ENCODE results near the gene SLFN14.
"Not testable (repeated sequence)": the region's sequence is repeated elsewhere in the genome, so short reads cannot be mapped to it uniquely, and the experiment has no call there.

The SLFN14 gene

DNA sequence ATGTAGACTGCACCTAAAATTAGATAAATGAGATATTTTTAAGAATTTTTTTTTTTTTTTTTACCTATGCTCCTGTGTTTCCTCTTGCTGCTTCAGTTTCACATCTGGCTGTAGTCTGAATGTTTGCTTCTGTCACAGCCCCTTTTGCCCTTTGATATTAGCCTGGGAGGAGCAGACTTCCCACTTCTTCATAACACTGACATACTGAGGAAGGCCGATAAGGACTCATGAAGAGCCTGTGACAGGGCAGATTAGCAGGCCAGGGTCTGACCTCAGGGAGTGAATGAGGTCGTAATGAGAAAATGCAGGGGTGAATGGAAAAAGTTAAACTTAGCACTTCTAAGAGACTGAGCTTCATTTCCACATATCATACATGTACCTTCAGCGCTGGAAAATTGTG lies at the start of gene SLFN14:
TSS of gene SLFN14 (minus strand) at position 117 of the 400 bp plus-strand sequence. CDS start 2,757 bp downstream, outside the sequence.
- no peak for DNase-seq

DNA sequence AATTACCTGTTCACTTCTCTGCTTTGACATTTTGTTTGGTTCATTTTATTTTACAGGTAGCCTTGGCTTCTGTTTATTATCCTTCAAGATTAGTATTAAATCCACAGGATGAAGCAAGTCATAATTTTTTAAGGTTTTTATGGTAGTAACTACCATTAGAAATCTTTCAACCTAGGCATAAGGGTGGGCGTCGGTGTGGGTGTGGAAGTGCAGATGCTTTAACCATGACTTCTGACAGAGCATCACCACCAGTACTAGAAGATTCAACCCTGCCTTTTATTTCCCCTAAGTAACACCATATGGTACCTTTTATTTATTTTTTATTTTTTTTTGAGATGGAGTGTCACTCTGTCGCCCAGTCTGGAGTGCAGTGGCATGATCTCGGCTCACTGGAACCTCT lies 49.2 kb upstream of the SLFN14 start:
- no peak for DNase-seq

DNA sequence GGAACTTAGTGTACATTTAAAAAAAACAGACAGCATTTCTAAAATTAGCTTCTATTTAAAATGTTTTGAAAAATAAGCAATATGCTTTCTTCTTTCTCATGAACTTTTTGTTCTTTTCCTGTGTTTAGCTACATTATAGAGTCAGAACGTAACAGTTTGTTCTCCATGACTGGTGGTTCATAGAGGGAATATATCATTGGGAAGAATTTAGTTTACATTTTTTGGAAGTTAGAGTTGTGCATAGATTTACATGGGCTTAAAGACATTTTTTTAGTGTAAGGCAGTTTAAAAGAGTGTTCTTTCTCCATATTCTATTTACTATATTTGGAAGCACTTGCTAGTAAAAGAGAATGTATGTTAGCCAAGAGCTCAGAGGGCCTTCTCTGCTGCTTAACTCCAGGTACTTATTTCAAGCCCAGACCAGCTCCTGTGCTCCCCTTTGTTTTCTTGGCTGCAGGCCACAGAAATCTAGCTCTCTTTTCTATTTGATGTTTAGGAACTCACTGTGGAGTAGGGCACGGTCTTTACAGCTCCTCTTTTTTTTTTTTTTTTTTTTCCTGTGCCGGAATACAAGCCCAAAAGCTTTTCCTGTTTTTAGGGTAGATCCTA lies 46.7 kb upstream of the SLFN14 start:
- no peak for DNase-seq

DNA sequence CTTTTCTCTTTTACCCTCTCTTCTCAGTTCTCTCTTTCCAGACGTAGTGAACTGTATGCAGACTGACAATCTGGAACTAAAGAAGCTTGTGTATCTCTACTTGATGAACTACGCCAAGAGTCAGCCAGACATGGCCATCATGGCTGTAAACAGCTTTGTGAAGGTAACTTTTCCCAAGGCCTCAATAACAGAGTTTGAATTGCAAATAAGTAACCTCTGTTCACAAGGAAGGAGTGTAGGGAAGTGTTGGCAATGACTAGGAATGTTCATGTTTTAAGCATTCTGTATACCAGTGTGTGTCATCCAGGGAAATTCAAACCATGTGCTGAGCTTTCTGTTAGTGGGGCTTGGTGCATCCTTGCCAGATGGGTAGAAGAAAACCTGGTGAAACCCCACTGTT lies 45.1 kb upstream of the SLFN14 start:
- DNase-seq = no peak

DNA sequence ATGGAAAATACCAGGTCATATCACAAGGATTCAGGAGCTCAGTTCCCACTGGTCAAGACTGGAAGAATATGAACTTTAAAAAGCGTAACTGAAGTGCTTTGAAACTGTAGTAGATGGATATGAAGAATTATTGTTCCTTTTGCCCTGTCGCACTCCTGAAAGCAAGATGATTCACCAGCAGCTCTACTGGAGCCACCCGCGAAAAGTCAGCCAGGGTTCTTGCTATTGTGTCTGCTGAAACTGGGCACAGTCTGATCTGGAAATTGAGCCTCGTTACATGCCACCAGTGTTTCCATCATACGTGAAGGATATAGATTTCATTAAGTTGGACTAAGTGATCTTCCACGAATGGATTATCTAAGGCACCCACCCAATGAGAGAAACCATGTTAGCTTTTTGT lies 43.1 kb upstream of the SLFN14 start:
- DNase-seq = no peak

DNA sequence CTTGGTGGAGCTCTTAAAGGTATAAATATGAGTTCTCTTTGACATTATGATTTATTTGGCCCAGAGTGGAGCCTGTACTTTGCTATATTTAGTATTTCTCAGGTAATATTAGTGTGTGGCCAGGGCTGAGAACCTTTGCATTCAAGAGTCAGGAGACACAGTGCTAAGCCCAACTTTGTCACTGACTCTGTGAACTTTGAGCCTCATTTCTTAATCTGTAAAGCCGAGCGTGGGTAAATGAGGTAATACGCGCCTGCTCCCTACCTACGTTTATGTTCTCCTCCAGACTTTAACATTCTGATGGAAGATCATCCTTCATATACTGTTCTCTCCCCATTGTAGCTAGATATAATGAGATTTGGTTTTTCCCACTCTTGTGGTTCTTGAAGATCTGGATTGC lies 37.0 kb upstream of the SLFN14 start:
- DNase-seq = no peak

DNA sequence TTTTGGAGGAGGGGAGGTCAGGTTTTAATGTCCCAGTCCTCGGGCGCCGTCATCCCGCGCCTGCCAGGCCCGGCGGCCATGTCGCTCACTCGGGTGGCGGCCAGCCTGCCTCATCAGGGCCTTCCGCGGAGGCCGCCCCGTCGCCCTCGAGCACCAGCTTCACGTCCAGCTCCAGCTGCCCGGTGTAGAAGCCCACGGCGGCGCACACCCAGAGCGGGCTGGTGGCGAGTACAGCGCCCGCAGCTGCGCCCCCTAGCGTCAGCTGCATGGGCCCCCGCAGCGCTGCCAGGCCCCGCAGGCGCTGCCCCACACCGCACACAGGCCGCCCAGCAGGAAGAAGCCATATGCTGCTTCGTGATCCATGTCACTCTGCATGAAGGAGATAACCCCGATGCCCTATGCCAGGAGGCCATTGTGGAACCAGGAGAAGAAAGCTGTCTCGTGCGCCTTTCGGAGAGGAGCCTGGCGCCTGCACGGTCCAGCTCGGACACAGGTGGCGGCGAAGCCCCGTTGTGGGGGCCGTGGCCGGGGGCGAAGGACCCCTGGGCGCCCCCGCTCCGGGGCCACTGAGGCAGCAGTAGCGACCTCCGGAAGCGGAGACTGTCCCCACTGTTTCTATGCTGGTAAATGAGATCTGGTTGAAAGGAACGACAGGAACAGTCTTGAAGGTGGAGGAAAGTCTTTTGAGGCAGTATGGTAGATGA lies 36.1 kb upstream of the SLFN14 start:
- no peak for DNase-seq

DNA sequence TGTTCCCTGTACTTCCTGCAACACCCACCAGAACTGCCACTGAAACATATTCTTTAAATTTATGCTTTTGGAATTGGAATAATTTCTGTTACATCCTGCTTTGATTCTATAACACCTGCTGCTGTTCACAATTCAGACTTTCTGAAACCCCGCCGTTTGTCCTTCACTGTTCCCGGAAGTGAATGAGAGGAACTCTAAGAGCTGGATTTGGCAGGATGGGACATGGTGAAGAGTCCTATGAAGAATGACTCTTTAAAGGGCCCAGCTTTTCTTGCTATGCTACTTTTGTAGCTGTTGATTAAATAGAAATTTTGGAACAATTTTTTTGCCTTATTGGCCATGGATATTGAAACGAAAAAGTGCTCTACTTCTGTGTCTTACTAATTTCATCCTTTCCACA lies 35.5 kb upstream of the SLFN14 start:
- no peak for DNase-seq

DNA sequence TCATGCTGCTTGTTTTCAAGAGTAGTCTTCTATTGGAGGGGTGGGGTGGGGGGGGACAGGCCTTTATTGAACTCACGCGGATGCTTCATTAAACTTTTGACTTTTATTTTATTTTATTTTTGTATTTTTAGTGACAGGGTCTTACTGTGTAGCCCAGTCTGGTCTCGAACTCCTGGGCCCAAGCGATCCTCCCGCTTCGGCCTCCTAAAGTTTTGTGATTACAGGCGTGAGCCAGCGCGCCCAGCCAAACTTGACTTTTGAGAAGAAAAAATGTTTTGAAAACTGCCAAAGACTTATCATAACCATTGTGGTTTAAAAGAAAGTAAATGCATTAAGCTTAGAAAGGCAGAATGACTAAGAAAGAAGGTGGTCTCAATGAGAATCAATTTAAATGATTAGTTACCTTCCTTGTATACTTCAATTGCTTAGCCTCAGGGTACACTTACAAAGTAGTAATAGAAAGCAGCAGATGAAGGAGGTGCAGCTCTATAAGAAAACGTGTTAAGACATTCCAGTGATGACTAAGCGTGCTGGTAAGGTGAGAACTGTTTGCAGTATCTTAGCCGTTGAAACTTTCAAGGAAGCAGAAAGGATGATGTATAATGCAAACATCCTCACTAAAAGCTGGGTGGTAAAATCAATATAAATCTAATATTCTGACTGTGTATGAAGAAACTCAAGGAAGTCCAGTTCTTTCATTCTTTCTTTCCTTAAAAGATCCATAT lies 27.7 kb upstream of the SLFN14 start:
- DNase-seq = no peak

DNA sequence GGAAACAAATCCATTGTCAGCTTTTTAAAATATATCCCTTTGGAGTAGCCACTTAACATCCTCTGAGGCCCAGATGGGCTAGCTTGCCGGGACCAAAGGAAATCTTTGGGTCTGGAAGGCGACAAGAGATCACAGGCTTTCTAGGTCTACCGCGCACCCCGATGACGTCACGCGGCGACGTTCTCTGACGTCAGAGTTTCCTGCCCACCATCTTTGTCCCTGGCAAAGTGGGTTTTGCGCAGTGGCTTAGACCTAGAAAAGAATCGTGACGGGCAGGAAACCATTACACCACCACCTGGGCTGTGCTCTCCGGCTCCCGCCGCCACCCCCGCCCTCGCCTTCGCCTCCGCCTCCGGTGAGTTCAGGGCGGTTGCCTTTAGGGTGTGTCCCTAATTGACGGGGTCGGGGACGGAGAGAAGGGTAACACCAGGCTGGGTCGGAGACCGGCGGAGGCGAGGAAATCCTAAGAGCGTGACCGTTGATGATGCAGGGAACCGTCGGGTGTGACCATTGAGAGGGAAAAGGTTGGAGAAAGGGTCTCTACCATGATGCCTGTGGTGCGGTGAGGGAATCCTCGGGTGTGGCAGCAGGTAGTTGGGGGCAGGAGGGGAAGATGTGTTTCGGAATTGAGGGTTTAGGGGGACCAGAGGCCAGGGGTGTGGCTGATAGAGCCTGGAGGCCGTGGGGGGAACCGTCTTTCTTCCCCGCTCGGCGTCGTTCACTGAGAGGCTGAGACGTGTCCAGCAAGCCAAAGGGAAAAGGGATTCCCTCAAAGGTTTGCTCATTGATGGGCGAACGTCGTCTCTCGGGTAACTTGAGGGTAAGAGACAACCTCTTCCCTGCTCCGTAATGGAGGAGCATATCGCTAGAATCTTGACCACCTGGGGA lies 26.7 kb upstream of the SLFN14 start, which contains the start of gene AP2B1:
TSS of gene AP2B1 (plus strand) at position 249 of the 888 bp plus-strand sequence. CDS start 6,709 bp downstream, outside the sequence.
- DNase-seq = peak; percentile 98

DNA sequence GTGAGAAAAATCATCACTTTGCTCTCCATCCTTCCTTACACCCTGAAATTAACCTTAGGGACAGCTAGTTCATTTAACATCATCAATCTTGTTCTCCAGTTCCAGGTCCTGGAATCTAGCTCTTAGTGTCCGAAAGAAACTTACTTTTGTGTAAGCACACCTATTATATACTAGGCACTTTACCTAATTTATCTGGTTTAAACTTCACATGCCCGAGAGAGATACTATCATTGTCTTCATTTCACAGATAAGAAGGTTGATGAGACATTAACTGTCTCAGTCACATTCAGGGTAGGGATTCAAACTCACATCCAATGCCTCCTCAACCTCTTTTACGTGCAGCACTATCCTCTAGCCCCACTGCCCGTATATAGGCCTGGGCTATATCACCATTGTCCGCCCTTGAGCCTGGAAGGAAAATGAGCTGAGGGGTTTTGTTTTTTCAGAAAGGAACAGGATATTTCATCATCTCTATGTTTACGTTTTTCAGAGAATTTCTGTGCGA lies 26.0 kb upstream of the SLFN14 start:
- no peak for DNase-seq

DNA sequence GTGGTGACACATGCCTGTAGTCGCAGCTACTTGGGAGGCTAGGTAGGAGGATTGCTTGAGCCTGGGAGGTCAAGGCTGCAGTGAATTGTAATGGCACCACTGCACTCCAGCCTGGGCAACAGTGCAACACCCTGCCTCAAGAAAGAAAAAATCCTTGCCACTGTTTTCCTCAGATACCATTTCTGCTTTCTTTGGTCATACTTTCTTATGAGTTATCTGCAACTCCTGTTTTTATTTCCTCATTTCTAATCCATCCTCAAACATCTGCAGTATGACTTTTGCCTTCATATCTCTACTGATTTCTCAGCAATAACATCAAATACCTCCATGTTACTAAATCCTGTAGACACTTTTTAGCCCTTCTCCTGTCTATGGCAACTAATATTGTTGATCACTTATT lies 23.4 kb upstream of the SLFN14 start:
- no peak for DNase-seq

DNA sequence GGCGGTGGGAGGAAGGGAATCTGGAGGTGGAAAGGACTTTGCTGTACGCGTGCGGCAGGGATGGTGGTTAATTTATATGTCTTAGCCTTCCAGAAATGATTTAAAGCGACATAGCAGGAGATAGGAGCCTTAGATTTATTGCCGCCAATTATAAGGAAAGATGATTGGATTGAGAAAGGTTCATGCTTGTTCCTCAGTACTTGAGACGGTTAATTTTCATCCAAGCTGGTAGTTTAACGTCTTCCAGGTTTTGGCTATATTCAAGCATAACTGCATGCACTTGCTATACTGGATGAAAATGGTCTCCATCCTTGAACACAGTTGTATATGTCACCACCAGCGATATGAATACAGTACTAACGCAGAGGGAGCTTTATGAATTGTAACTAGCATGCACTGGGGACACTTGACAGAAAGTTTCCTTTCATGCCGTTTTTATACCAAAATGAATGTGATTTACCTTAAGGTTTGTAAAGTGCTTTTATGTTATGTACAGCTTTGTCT lies 18.4 kb upstream of the SLFN14 start:
- DNase-seq = no peak

DNA sequence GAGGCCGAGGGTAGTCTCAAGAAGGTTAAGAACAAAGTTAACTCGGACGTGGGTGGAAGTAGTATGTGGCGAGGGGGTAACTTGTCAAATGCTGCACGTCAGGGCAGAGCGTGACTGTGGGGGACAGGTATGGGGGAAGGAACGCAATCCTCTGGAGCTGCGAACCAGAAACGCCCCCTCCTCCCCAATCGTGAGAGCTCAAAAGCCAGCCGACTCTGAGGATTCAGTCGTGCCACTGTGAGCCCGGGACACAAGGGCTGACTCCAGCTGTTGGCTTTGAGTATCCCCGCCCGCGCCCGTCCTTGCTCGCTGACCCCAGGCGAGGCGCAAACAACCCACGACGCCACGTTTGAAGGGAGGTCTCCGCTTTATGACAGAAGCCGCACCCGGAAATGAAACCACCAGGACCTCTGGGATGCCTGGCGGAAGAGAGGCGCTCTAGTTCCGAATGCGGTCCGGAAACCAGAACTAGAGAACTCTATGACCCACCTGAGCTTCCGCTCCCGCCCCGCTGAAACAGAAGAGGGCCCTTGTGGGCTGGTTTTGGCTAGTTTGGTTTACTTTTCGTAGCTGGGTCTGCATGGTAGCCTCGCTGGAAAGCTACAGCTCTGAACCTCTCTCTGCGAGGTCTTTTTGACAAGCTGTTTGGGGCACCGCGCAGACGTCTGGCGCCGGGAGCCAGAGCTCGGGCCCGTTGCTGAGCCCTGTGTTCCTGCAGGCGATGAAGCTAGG lies 17.7 kb upstream of the SLFN14 start, which contains the start of gene PEX12:
TSS of gene PEX12 (minus strand) at position 375 of the 732 bp plus-strand sequence. CDS start 550 bp downstream, outside the sequence.
- DNase-seq = peak; percentile 77

DNA sequence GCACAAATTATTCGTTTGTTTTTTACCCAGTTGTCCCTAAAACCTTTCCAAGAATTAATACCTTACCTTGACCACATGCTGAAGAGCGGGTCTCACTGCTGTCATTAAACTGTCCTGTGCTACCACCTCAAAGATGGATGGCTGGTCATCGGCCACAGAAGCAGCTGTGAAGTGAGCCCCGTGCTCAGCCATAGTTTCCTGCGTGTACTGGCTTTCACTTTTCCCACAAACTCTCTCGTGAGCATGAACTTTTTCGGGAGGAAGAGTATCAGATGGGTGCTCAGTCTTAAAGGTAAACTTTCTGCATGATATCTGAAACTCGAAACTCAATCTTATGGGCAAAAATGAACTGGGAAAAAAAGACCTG lies 17.2 kb upstream of the SLFN14 start:
- no peak for DNase-seq

DNA sequence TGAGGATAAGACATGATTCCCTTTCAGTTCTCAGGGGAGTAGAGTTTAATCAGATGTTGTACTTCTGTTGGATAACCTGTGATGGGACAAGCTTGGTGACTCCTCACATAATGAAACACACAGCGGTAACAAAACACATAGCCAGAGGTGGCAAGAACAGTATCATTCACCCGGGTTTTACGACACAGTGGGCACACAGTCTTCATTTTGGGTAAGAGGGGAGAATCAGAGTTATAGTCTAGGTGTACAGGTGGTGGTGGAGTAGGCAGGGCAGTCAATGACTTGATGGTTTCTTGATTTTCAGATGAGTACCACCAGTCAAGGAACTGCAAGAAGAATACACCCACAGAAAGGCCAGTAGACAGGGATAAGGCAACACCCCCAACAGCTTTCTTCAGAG lies 15.1 kb upstream of the SLFN14 start:
- no peak for DNase-seq

DNA sequence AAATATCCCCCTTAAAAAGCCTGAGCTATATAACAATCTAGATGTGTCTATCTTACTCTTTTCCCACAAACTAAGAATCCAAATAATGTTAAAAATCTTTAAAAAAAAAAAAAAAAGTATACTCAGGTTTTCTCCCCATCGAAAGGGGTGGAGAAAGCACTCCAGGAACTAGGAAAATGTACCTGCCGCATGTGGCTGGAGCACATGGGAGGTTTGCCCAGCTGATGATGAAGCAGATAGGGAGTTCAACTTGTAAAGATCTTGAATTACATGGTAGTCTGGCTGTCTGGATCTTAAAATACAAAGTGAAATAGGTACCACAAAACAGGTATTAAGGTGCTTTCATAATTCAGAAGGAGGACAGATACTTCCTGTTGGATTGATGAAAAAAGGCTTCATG lies 8.8 kb upstream of the SLFN14 start:
- no peak for DNase-seq

DNA sequence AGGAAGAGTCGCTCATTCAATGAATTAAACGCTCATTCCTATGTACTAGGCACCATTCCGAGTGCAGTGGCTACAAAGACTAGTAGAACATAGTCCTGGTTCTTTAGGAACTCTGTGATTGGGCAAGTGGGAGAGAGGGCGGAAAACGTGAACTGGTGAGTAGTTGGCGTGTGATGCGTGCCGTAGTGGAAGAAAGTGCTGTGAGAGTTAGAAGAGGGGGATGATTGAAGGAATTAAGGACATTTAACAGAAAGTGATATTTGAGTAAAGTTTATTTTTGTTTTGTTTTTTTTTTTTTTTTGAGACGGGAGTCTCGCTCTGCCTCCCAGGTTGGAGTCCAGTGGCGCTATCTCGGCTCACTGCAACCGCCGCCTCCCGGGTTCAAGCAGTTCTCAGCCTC lies 7.9 kb upstream of the SLFN14 start:
- no peak for DNase-seq

DNA sequence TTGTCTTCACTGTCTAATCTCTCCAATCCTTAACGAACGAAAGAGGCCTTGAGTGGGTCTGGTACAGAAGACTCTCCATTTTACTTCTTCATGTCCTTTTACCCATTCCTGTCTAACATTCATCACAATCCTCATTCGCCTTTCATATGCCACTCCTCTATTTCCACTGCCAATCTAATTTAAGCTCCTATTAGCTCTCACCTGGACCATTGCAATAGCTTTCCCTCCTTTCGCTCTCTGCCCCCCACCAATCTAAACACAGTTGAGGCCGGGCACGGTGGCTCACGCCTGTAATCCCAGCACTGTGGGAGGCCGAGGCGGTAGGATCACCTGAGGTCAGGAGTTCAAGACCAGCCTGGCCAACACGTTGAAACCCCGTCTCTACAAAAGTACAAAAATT lies 6.3 kb upstream of the SLFN14 start:
- DNase-seq = no peak

DNA sequence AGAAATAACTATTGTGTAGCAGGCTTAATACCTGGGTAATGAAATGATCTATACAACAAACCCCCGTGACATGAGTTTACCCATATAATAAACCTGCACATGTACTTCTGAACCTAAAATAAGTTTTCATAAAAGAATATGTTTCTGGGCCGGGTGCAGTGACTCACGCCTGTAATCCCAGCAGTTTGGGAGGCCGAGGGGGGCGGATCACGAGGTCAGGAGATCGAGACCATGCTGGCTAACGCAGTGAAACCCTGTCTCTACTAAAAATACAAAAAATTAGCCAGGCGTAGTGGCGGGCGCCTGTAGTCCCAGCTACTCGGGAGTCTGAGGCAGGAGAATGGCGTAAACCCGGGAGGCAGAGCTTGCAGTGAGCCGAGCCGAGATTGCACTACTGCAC lies 2.6 kb upstream of the SLFN14 start:
- DNase-seq = not testable (repeated sequence)

DNA sequence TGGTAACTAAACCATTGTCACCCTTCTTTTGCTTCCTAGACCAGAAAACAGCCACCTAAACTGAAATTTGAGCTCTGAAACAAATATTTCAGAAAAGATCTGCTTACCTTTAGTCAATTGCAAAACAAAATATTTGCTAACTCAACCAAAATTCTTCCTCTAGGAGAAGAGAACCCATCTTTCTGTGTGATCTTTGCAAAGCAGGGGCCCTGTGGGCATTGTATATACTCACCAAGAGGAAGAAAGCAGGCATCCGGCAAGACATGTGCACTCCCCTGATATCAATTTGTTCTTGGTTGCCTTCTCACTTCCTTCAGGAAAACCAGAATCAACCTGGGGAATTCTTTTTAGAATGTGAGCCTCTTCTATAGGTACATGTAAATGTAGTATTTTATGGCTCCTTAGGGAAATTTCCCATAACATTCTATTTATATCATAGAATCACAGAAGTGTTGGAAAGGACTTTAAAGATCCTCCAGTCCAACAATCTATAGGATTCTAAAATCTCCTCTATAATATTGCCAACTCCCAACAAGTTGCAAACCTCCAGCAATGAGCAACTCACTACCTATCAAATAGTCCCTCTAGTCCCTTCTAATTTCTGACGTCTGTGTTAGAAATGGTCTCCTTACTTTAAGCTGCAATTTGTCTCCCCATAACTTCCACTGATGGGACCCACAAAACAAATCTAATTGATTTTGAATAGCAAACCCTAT lies 966 bp downstream of the SLFN14 start:
- DNase-seq = no peak
